Aorta (tissue), 5 donors: Measurements from ENCODE around the gene LIPT1. TPM values are rescaled to one million over a fixed set of nuclear protein-coding genes. Genes with fewer than 3 reads are reported as not detected.
A peak's percentile ranks its signal among the peaks of the same experiment; 100 is the strongest.
"Not testable (repeated sequence)": the region's sequence is repeated elsewhere in the genome, so short reads cannot be mapped to it uniquely, and the experiment has no call there.

Experiments
- ATAC-seq: fragments of 200-7000 bp; cut with Tn5 transposase; one replicate; pipeline ENCODE4 v1.9.1; 2022; ENCODE audit warnings: moderate library complexity; ENCODE audit not compliant: low FRiP score
- DNase-seq, 2 donors: peaks; one replicate each; pipeline ENCODE4 v3.0.0-alpha.2; 2020
- H3K27ac ChIP-seq, 2 donors: one replicate each; pipeline ENCODE4 v1.5.1; 2013; ENCODE audit warnings: low read length in 2 of 2, mild to moderate bottlenecking in 2 of 2, moderate library complexity in 2 of 2, control low read depth in 1 of 2, inconsistent platforms in 1 of 2, low read depth in 1 of 2
- H3K27me3 ChIP-seq, 2 donors: one replicate each; pipeline ENCODE4 v1.6.1; 2013; ENCODE audit warnings: control low read depth in 1 of 2, low read length in 1 of 2, mild to moderate bottlenecking in 1 of 2, moderate library complexity in 1 of 2; ENCODE audit not compliant: insufficient read depth in 2 of 2, control insufficient read depth in 1 of 2
- H3K36me3 ChIP-seq, 2 donors: one replicate each; pipeline ENCODE4 v1.6.1; 2013; ENCODE audit warnings: control low read depth in 1 of 2, low read length in 1 of 2, mild to moderate bottlenecking in 1 of 2; ENCODE audit not compliant: insufficient read depth in 2 of 2, control insufficient read depth in 1 of 2
- H3K4me1 ChIP-seq, 2 donors: one replicate each; pipeline ENCODE4 v1.6.1; 2013; ENCODE audit warnings: low read length in 2 of 2, control low read depth in 1 of 2, mild to moderate bottlenecking in 1 of 2, moderate library complexity in 1 of 2; ENCODE audit not compliant: insufficient read depth in 2 of 2, control insufficient read depth in 1 of 2
- H3K4me3 ChIP-seq, 2 donors: one replicate each; pipeline ENCODE4 v1.5.1; 2013; ENCODE audit warnings: low read length in 2 of 2, control low read depth in 1 of 2, mild to moderate bottlenecking in 1 of 2
- H3K9me3 ChIP-seq: one replicate; pipeline ENCODE4 v1.6.1; 2013; ENCODE audit warnings: mild to moderate bottlenecking, low read length; ENCODE audit not compliant: control insufficient read depth
- WGBS, 2 donors: extraction: QIAGEN DNeasy Blood & Tissue Kit; methylation state at CpG; one replicate each; pipeline ENCODE4 v1.1.7; 2013; 5-methylcytosine and 5-hydroxymethylcytosine counted together
- intact Hi-C, 2 donors: fragments of 100-400 bp; cut with DNase I; formaldehyde crosslinking; loops; one replicate each; pipeline versions ENCODE4 v1.14.2 to v1.15.0; 2022
- long read RNA-seq, 2 donors: library from polyadenylated mRNA; unstranded; transcript quantifications; one replicate each; pipeline ENCODE4 v2.0.0, GENCODE V29; 2020 to 2021
- polyA plus RNA-seq, 2 donors: library from polyadenylated mRNA; stranded (reverse); fragments of 200-250 nt; gene quantifications; one replicate each; pipeline ENCODE4 v1.2.3, GENCODE V29; 2013
- total RNA-seq, 2 donors: library from RNA; stranded (reverse); fragmentation: NEBNext Ultra II Directional; extraction: Animal tissue kit (Norgen Biotek cat#: 25700); gene quantifications; one replicate each; pipeline ENCODE4 v1.2.1, GENCODE V29; 2021
- donor health status: healthy with polysubstance abuse.
- donor health status: Bipolar disorder and iron deficiency.
- donor health status: DM: no; HTN: no; CAD: no.
- donor health status: DM: no; HTN: no; CAD: no.
- donor health status: DM: yes; HTN: yes; CAD: no.

The LIPT1 gene
- total RNA-seq: 10 to 100 TPM in 1 of 2 donors, 1 to 10 TPM in 1; 6.9 to 13.5 TPM
- polyA plus RNA-seq: 10 to 100 TPM in 1 of 2 donors, 1 to 10 TPM in 1; 9.2 to 11.9 TPM
- long read RNA-seq, donor 1, partial matches to known transcripts: 1 of 5 reads
- long read RNA-seq, donor 1, other reads (novel, unspliced or antisense): 0 of 5 reads
- long read RNA-seq, donor 2: 0 reads

- Histone ChIP-seq H3K27me3 (no peaks in the 10 kb centered on the region), H3K4me3 (peak within 1 kb of the TSS; percentile 66 to 87), H3K4me1 (peaks cover 0 to 15% of the 10 kb centered on the region in 2 donors), H3K36me3 (no peaks in the 10 kb centered on the region), H3K9me3 (no peaks in the 10 kb centered on the region), H3K27ac (peak within 1 kb of the TSS in 1 of 2 donors; percentile 87)
- ATAC-seq: peak; percentile 99
- peak; percentile 95 to 97 for DNase-seq
- intact Hi-C loops: no loop called here
- WGBS, 2 donors: 0 to 1% methylated on average over 67 to 70 of the region's 70 CpGs
Observed at GRCh38 chr2:99154643-99155536, at the start of gene LIPT1, which contains the start of gene TSGA10. Gene LIPT1 (plus strand): TSS chr2:99154967. CDS start chr2:99161958, 6,991 bp downstream. Gene TSGA10 (minus strand): TSS chr2:99154942. CDS start chr2:99109439, 45,503 bp downstream.

GRCh38 chr2:99106913-99107312, 47.9 kb upstream of the LIPT1 start:
- intact Hi-C loops: no loop called here
- Histone ChIP-seq H3K9me3 (no peaks in the 10 kb centered on the region), H3K4me1 (no peaks in the 10 kb centered on the region), H3K36me3 (no peaks in the 10 kb centered on the region), H3K27me3 (no peaks in the 10 kb centered on the region), H3K4me3 (no peak overlapping the region), H3K27ac (no peak overlapping the region)
- no peak for DNase-seq
- 44 to 46% methylated on average over 2 of the region's 2 CpGs for WGBS, 2 donors
- no peak for ATAC-seq

GRCh38 chr2:99111236-99111635, 43.5 kb upstream of the LIPT1 start:
- H3K9me3 ChIP-seq: no peaks in the 10 kb centered on the region
- H3K4me3 ChIP-seq: no peak overlapping the region
- H3K27ac ChIP-seq: no peak overlapping the region
- H3K4me1 ChIP-seq: no peaks in the 10 kb centered on the region
- H3K36me3 ChIP-seq: no peaks in the 10 kb centered on the region
- H3K27me3 ChIP-seq: no peaks in the 10 kb centered on the region
- ATAC-seq (no peak), DNase-seq (no peak)
- 62 to 69% methylated on average over 2 of the region's 2 CpGs for WGBS, 2 donors
- intact Hi-C loops: no loop called here

GRCh38 chr2:99111945-99112344, 42.8 kb upstream of the LIPT1 start:
- H3K4me3 ChIP-seq: no peak overlapping the region
- no peaks in the 10 kb centered on the region for H3K9me3 ChIP-seq
- ATAC-seq: no peak
- H3K4me1 ChIP-seq: no peaks in the 10 kb centered on the region
- no peaks in the 10 kb centered on the region for H3K36me3 ChIP-seq
- intact Hi-C loops: no loop called here
- 86 to 87% methylated on average over 1 of the region's 1 CpG for WGBS, 2 donors
- no peak for DNase-seq
- no peaks in the 10 kb centered on the region for H3K27me3 ChIP-seq
- no peak overlapping the region for H3K27ac ChIP-seq

- WGBS, 2 donors: 74 to 78% methylated on average over 4 of the region's 4 CpGs
- Histone ChIP-seq H3K4me3 (no peak overlapping the region), H3K27ac (no peak overlapping the region), H3K9me3 (no peaks in the 10 kb centered on the region), H3K36me3 (no peaks in the 10 kb centered on the region), H3K4me1 (no peaks in the 10 kb centered on the region), H3K27me3 (no peaks in the 10 kb centered on the region)
- intact Hi-C loops: no loop called here
- DNase-seq: no peak
- no peak for ATAC-seq
Observed at GRCh38 chr2:99112617-99113016, 42.1 kb upstream of the LIPT1 start.

- 73 to 81% methylated on average over 2 of the region's 2 CpGs for WGBS, 2 donors
Observed at GRCh38 chr2:99127981-99128380, 26.8 kb upstream of the LIPT1 start.

GRCh38 chr2:99135044-99135556, 19.7 kb upstream of the LIPT1 start:
- H3K27ac ChIP-seq, H3K4me1 ChIP-seq, intact Hi-C loops, ATAC-seq, H3K4me3 ChIP-seq, H3K36me3 ChIP-seq, H3K9me3 ChIP-seq, DNase-seq, H3K27me3 ChIP-seq: not testable (repeated sequence)
- WGBS, 2 donors: 95 to 98% methylated on average over 2 of the region's 2 CpGs

More at GRCh38 chr2:99127981-99128380, 26.8 kb upstream of the LIPT1 start:
- peaks cover 0 to 4% of the 10 kb centered on the region in 2 donors for H3K36me3 ChIP-seq
- no peak overlapping the region for H3K4me3 ChIP-seq
- H3K4me1 ChIP-seq: no peaks in the 10 kb centered on the region
- intact Hi-C loops: no loop called here
- no peak for DNase-seq
- ATAC-seq: no peak
- no peaks in the 10 kb centered on the region for H3K27me3 ChIP-seq
- H3K27ac ChIP-seq: no peak overlapping the region
- peaks cover 9% of the 10 kb centered on the region for H3K9me3 ChIP-seq

GRCh38 chr2:99139003-99139402, 15.8 kb upstream of the LIPT1 start:
- H3K9me3 ChIP-seq: no peaks in the 10 kb centered on the region
- ATAC-seq (no peak), DNase-seq (no peak)
- no peak overlapping the region for H3K4me3 ChIP-seq
- H3K4me1 ChIP-seq: peaks cover 0 to 1% of the 10 kb centered on the region in 2 donors
- intact Hi-C loops: no loop called here
- no peaks in the 10 kb centered on the region for H3K36me3 ChIP-seq
- WGBS, 2 donors: 97% methylated on average over 4 of the region's 4 CpGs
- H3K27me3 ChIP-seq: no peaks in the 10 kb centered on the region
- no peak overlapping the region for H3K27ac ChIP-seq
